ENCODE measurements around the gene PLCH1. TPM values are rescaled to one million over a fixed set of nuclear protein-coding genes. Genes with fewer than 3 reads are reported as not detected.

Gene PLCH1
- total RNA-seq, 4 donors from 2014 or later = under 0.01 TPM; not detected in 3

- TF ChIP-seq CTCF (IDR thresholded peaks at IDR 0.05; ENCODE audit: low read depth) = no peak
Measured at GRCh38 chr3:155753038-155753639, 8.3 kb upstream of the PLCH1 start.

- TF ChIP-seq CTCF (IDR thresholded peaks at IDR 0.05; ENCODE audit: low read depth) = no peak
Measured at GRCh38 chr3:155748611-155749365, 3.9 kb upstream of the PLCH1 start.

- TF ChIP-seq CTCF (IDR thresholded peaks at IDR 0.05; ENCODE audit: low read depth) = no peak
Measured at GRCh38 chr3:155747946-155748290, 3.0 kb upstream of the PLCH1 start.

- no peak for TF ChIP-seq CTCF (IDR thresholded peaks at IDR 0.05; ENCODE audit: low read depth)
Measured at GRCh38 chr3:155747286-155747945, 2.5 kb upstream of the PLCH1 start.

- TF ChIP-seq CTCF (IDR thresholded peaks at IDR 0.05; ENCODE audit: low read depth) = no peak
Measured at GRCh38 chr3:155746703-155747102, 1.8 kb upstream of the PLCH1 start.

- no peak for TF ChIP-seq CTCF (IDR thresholded peaks at IDR 0.05; ENCODE audit: low read depth)
Measured at GRCh38 chr3:155745795-155746550, 1.1 kb upstream of the PLCH1 start.
